Measurements from ENCODE around the gene RTN4RL1.

GRCh38 chr17:2033153-2033552 is 8.0 kb upstream of the RTN4RL1 start:
- TF ChIP-seq CTCF (IDR thresholded peaks at IDR 0.05; ENCODE audit: insufficient read depth, low read length, poor library complexity, severe bottlenecking): no peak
- TF ChIP-seq EZH2phosphoT487 (conservative IDR thresholded peaks at IDR 0.05; ENCODE audit: low read length): no peak

All from SU-DHL-6 (cell line).